Stimulated activated naive CD8-positive, alpha-beta T cell treated with anti-CD3 and anti-CD28 coated beads, Interleukin-15, Interleukin-2, amounts not matched to agents 100 ng/mL and 50 ng/mL, for 24 hours (primary cell): ENCODE measurements around the gene SLC44A5.
"Not testable (repeated sequence)": the region's sequence is repeated elsewhere in the genome, so short reads cannot be mapped to it uniquely, and the experiment has no call there.

Source experiments
- H3K27ac Mint-ChIP-seq: one replicate; pipeline ENCODE4 v1.8.0; 2021; ENCODE audit warnings: mild to moderate bottlenecking, mixed read lengths
- H3K27me3 Mint-ChIP-seq: one replicate; pipeline ENCODE4 v1.8.0; 2021; ENCODE audit warnings: mixed read lengths
- H3K36me3 Mint-ChIP-seq: one replicate; pipeline ENCODE4 v1.8.0; 2021; ENCODE audit warnings: low read depth, mixed read lengths
- H3K4me1 Mint-ChIP-seq: one replicate; pipeline ENCODE4 v1.8.0; 2021; ENCODE audit warnings: low read depth, mixed read lengths
- H3K4me3 Mint-ChIP-seq: one replicate; pipeline ENCODE4 v1.8.0; 2021; ENCODE audit warnings: mild to moderate bottlenecking, mixed read lengths
- H3K9me3 Mint-ChIP-seq: one replicate; pipeline ENCODE4 v1.8.0; 2021; ENCODE audit warnings: mixed read lengths

The SLC44A5 gene

GRCh38 chr1:75421371-75421770, 189.5 kb downstream of the SLC44A5 start:
- Mint-ChIP-seq H3K27ac (no peak overlapping the region), H3K36me3 (no peaks in the 10 kb centered on the region), H3K9me3 (peaks cover 6% of the 10 kb centered on the region), H3K4me3 (no peak overlapping the region), H3K27me3 (no peaks in the 10 kb centered on the region), H3K4me1 (no peaks in the 10 kb centered on the region)

GRCh38 chr1:75415187-75415586, 195.7 kb downstream of the SLC44A5 start:
- Mint-ChIP-seq H3K4me1 (no peaks in the 10 kb centered on the region), H3K9me3 (peaks cover 6% of the 10 kb centered on the region), H3K36me3 (no peaks in the 10 kb centered on the region), H3K27ac (no peak overlapping the region), H3K4me3 (no peak overlapping the region), H3K27me3 (no peaks in the 10 kb centered on the region)

GRCh38 chr1:75412616-75413015, 198.3 kb downstream of the SLC44A5 start:
- peaks cover 6% of the 10 kb centered on the region for H3K9me3 Mint-ChIP-seq
- no peak overlapping the region for H3K27ac Mint-ChIP-seq
- no peaks in the 10 kb centered on the region for H3K27me3 Mint-ChIP-seq
- H3K36me3 Mint-ChIP-seq, result no peaks in the 10 kb centered on the region
- H3K4me3 Mint-ChIP-seq, result no peak overlapping the region
- H3K4me1 Mint-ChIP-seq, result no peaks in the 10 kb centered on the region

- not testable (repeated sequence) for H3K4me3 Mint-ChIP-seq, H3K27me3 Mint-ChIP-seq, H3K4me1 Mint-ChIP-seq, H3K36me3 Mint-ChIP-seq, H3K9me3 Mint-ChIP-seq, H3K27ac Mint-ChIP-seq
Measured at GRCh38 chr1:75404681-75405080, 206.2 kb downstream of the SLC44A5 start.

GRCh38 chr1:75403147-75403646, 207.7 kb downstream of the SLC44A5 start:
- H3K27ac Mint-ChIP-seq, H3K9me3 Mint-ChIP-seq, H3K4me3 Mint-ChIP-seq, H3K27me3 Mint-ChIP-seq, H3K36me3 Mint-ChIP-seq, H3K4me1 Mint-ChIP-seq: not testable (repeated sequence)

- Mint-ChIP-seq H3K4me1 (no peaks in the 10 kb centered on the region), H3K36me3 (no peaks in the 10 kb centered on the region), H3K27me3 (peaks cover 4% of the 10 kb centered on the region), H3K9me3 (peaks cover 7% of the 10 kb centered on the region), H3K27ac (no peak overlapping the region), H3K4me3 (no peak overlapping the region)
Measured at GRCh38 chr1:75400716-75401115, 210.2 kb downstream of the SLC44A5 start.

- peaks cover 12% of the 10 kb centered on the region for H3K9me3 Mint-ChIP-seq
- no peak overlapping the region for H3K27ac Mint-ChIP-seq
- no peak overlapping the region for H3K4me3 Mint-ChIP-seq
- peaks cover 4% of the 10 kb centered on the region for H3K27me3 Mint-ChIP-seq
- H3K36me3 Mint-ChIP-seq, result no peaks in the 10 kb centered on the region
- H3K4me1 Mint-ChIP-seq, result no peaks in the 10 kb centered on the region
Measured at GRCh38 chr1:75396745-75397144, 214.2 kb downstream of the SLC44A5 start.

- Mint-ChIP-seq H3K4me1 (no peaks in the 10 kb centered on the region), H3K9me3 (peaks cover 17% of the 10 kb centered on the region), H3K27me3 (peaks cover 4% of the 10 kb centered on the region), H3K4me3 (no peak overlapping the region), H3K36me3 (no peaks in the 10 kb centered on the region), H3K27ac (no peak overlapping the region)
Measured at GRCh38 chr1:75396260-75396659, 214.7 kb downstream of the SLC44A5 start.

GRCh38 chr1:75394386-75395139, 216.4 kb downstream of the SLC44A5 start:
- Mint-ChIP-seq H3K27ac (no peak overlapping the region), H3K4me1 (no peaks in the 10 kb centered on the region), H3K4me3 (no peak overlapping the region), H3K9me3 (peaks cover 32% of the 10 kb centered on the region), H3K27me3 (peaks cover 4% of the 10 kb centered on the region), H3K36me3 (no peaks in the 10 kb centered on the region)

- H3K27me3 Mint-ChIP-seq, result no peaks in the 10 kb centered on the region
- no peaks in the 10 kb centered on the region for H3K4me1 Mint-ChIP-seq
- H3K4me3 Mint-ChIP-seq, result no peak overlapping the region
- H3K27ac Mint-ChIP-seq, result no peak overlapping the region
- H3K9me3 Mint-ChIP-seq, result peaks cover 40% of the 10 kb centered on the region
- no peaks in the 10 kb centered on the region for H3K36me3 Mint-ChIP-seq
Measured at GRCh38 chr1:75392278-75392677, 218.6 kb downstream of the SLC44A5 start.

GRCh38 chr1:75375476-75376447, 235.2 kb downstream of the SLC44A5 start:
- H3K27me3 Mint-ChIP-seq, result not testable (repeated sequence)
- H3K27ac Mint-ChIP-seq, result peak overlapping the region; percentile 93

GRCh38 chr1:75373542-75374159, 237.3 kb downstream of the SLC44A5 start:
- no peak overlapping the region for H3K4me3 Mint-ChIP-seq

More at GRCh38 chr1:75375476-75376447, 235.2 kb downstream of the SLC44A5 start:
- H3K9me3 Mint-ChIP-seq, H3K36me3 Mint-ChIP-seq, H3K4me1 Mint-ChIP-seq: not testable (repeated sequence)
- H3K4me3 Mint-ChIP-seq, result peak overlapping the region; percentile 94

GRCh38 chr1:75366595-75366994, 244.3 kb downstream of the SLC44A5 start:
- Mint-ChIP-seq H3K4me3 (no peak overlapping the region), H3K27ac (no peak overlapping the region), H3K27me3 (no peaks in the 10 kb centered on the region), H3K4me1 (no peaks in the 10 kb centered on the region), H3K36me3 (no peaks in the 10 kb centered on the region), H3K9me3 (peaks cover 29% of the 10 kb centered on the region)

More at GRCh38 chr1:75373542-75374159, 237.3 kb downstream of the SLC44A5 start:
- Mint-ChIP-seq H3K27me3 (no peaks in the 10 kb centered on the region), H3K27ac (no peak overlapping the region), H3K4me1 (no peaks in the 10 kb centered on the region), H3K9me3 (peaks cover 5% of the 10 kb centered on the region), H3K36me3 (no peaks in the 10 kb centered on the region)

GRCh38 chr1:75361260-75361659, 249.7 kb downstream of the SLC44A5 start:
- Mint-ChIP-seq H3K9me3 (peaks cover 24% of the 10 kb centered on the region), H3K36me3 (no peaks in the 10 kb centered on the region), H3K27ac (no peak overlapping the region), H3K27me3 (no peaks in the 10 kb centered on the region), H3K4me3 (no peak overlapping the region), H3K4me1 (no peaks in the 10 kb centered on the region)

GRCh38 chr1:75354267-75354666, 256.6 kb downstream of the SLC44A5 start:
- not testable (repeated sequence) for H3K27ac Mint-ChIP-seq, H3K27me3 Mint-ChIP-seq, H3K4me3 Mint-ChIP-seq, H3K36me3 Mint-ChIP-seq, H3K4me1 Mint-ChIP-seq, H3K9me3 Mint-ChIP-seq
